Spleen (tissue), 7 donors: Measurements from ENCODE around the gene LRFN2.

Experiments
- POLR2A ChIP-seq, 3 donors: fragments of 450-650 bp; IDR thresholded peaks; one replicate each; pipeline ENCODE4 v1.5.1; 2017; ENCODE audit warnings: antibody characterized with exemption in 3 of 3, mild to moderate bottlenecking in 1 of 3
- TF ChIP-seq, protein P1 (sequence below), 11 experiments: fragments of 200-600 bp in 7 of 11; fragments of 450-650 bp in 4 of 11; sonication (generic) in 4 of 11; IDR thresholded peaks in 8 of 11; conservative IDR thresholded peaks in 3 of 11; 1 replicate in 7 of 11; 2 replicates in 4 of 11; pipeline versions ENCODE4 v1.4.0 to v1.8.0; 2016 to 2021; ENCODE audit warnings: antibody characterized with exemption in 11 of 11, inconsistent platforms in 4 of 11, mild to moderate bottlenecking in 1 of 11
- donor health status: DM: no; HTN: no; CAD: no; lungs with moderate emphysema.
- donor health status: DM: no; HTN: no; CAD: no.
- donor health status: DM: no; HTN: no; CAD: no.

DNA sequence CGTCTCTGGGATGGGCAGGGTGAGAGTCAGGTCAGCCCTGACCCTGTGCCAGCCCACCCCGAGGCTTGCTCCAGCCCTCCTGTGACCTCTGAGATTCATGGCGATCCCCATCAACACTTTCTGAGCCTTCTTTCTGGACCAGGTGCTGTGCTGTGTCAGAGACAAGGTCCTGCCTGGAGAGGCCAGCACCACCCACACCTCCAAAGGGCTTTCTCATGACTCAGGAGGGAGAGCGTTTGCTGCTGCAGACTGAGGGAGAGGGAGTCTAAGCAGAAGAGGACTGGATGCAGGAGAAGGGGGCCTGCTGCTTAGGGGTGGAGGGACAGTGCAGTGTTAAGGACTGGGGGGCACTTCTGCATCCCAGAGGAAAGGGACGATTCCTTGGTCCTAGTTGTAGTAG is 193.5 kb downstream of the LRFN2 start:
- TF ChIP-seq, protein P1, sequence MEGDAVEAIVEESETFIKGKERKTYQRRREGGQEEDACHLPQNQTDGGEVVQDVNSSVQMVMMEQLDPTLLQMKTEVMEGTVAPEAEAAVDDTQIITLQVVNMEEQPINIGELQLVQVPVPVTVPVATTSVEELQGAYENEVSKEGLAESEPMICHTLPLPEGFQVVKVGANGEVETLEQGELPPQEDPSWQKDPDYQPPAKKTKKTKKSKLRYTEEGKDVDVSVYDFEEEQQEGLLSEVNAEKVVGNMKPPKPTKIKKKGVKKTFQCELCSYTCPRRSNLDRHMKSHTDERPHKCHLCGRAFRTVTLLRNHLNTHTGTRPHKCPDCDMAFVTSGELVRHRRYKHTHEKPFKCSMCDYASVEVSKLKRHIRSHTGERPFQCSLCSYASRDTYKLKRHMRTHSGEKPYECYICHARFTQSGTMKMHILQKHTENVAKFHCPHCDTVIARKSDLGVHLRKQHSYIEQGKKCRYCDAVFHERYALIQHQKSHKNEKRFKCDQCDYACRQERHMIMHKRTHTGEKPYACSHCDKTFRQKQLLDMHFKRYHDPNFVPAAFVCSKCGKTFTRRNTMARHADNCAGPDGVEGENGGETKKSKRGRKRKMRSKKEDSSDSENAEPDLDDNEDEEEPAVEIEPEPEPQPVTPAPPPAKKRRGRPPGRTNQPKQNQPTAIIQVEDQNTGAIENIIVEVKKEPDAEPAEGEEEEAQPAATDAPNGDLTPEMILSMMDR (IDR thresholded peaks at IDR 0.05 in 8 of 11, conservative IDR thresholded peaks at IDR 0.05 in 3 of 11): no peak
- no peak for TF ChIP-seq POLR2A (IDR thresholded peaks at IDR 0.05)
